T47D (cell line): ENCODE results near the gene GNG12.

Experiments used
- DNase-seq, 2 experiments: peaks; one replicate each; pipeline versions ENCODE4 v3.0.0 to v3.0.0-alpha.2; 2011 to 2012; ENCODE audit warnings: low read depth in 1 of 2, low spot score in 1 of 2
- JUND ChIP-seq: IDR thresholded peaks from 2 replicates; pipeline ENCODE4 v1.6.1; 2012; ENCODE audit warnings: low read depth
- in situ Hi-C: cut with HindIII; loops from 2 replicates; pipeline ENCODE4 v1.10.0; 2016; ENCODE audit warnings: low sequenced_read_pairs, low pct_unique_long_range_greater_than_20kb

Gene GNG12

GRCh38 chr1:67653304-67653703 lies 180.0 kb downstream of the GNG12 start:
- TF ChIP-seq JUND, result no peak
- in situ Hi-C loops, result no loop called here
- no peak for DNase-seq

DNA sequence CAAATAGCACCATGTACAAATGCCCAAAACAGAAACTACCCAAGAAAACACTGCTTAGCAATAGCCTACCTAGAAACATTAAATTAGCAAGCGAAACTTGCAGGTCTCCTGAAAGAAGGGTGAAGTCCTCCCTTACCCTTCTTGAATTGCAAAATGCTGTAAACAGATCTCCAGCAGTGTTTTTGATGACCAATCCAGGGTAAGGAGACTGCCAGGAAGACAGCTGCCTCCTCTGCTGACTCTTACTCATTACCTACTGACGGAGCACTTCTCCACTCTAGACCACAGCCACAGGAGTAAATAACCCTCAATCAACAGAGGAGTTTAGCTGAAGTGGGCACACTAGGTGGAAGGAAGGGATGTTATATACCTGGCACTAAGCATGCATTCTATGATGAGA lies 180.5 kb downstream of the GNG12 start:
- in situ Hi-C loops, result no loop called here
- no peak for TF ChIP-seq JUND
- DNase-seq, result no peak
